Adipocyte (in vitro differentiated cells): ENCODE data around the gene VEGFA.

Source experiments
- DNase-seq: peaks from one replicate; pipeline ENCODE4 v3.0.0-alpha.2; 2015; ENCODE audit warnings: low read depth
- H3K27me3 ChIP-seq: replicated peaks from 2 replicates; pipeline ENCODE4 v1.7.0; 2013; ENCODE audit warnings: mild to moderate bottlenecking, low read length, moderate library complexity; ENCODE audit not compliant: control insufficient read depth, insufficient read depth
- H3K36me3 ChIP-seq: 2 replicates; pipeline ENCODE4 v1.7.0; 2013; ENCODE audit warnings: low read length, mild to moderate bottlenecking, moderate library complexity; ENCODE audit not compliant: control insufficient read depth, insufficient read depth, severe bottlenecking
- H3K4me1 ChIP-seq: 2 replicates; pipeline ENCODE4 v1.7.0; 2013; ENCODE audit warnings: mild to moderate bottlenecking, low read length, moderate library complexity; ENCODE audit not compliant: control insufficient read depth, insufficient read depth
- H3K4me3 ChIP-seq: 2 replicates; pipeline ENCODE4 v1.7.0; 2013; ENCODE audit warnings: mild to moderate bottlenecking, low read length, moderate library complexity
- H3K9ac ChIP-seq: 2 replicates; pipeline ENCODE4 v1.7.0; 2013; ENCODE audit warnings: mild to moderate bottlenecking, low read length, moderate library complexity
- H3K9me3 ChIP-seq: 2 replicates; pipeline ENCODE4 v1.7.0; 2013; ENCODE audit warnings: mild to moderate bottlenecking, low read length, moderate library complexity; ENCODE audit not compliant: control insufficient read depth

VEGFA gene

GRCh38 chr6:43803783-43804549, 34.0 kb downstream of the VEGFA start:
- no peaks in the 10 kb centered on the region for H3K9me3 ChIP-seq
- DNase-seq: peak; percentile 46
- no peaks in the 10 kb centered on the region for H3K27me3 ChIP-seq
- H3K9ac ChIP-seq: no peak overlapping the region
- H3K4me3 ChIP-seq: no peak overlapping the region
- H3K4me1 ChIP-seq: peaks cover 49% of the 10 kb centered on the region
- no peaks in the 10 kb centered on the region for H3K36me3 ChIP-seq

- Histone ChIP-seq H3K9ac (no peak overlapping the region), H3K27me3 (no peaks in the 10 kb centered on the region)
Observed at GRCh38 chr6:43804550-43805223, 34.7 kb downstream of the VEGFA start.

GRCh38 chr6:43805699-43806042, 35.7 kb downstream of the VEGFA start:
- no peak for DNase-seq
- H3K9me3 ChIP-seq: no peaks in the 10 kb centered on the region
- no peak overlapping the region for H3K4me3 ChIP-seq
- no peak overlapping the region for H3K9ac ChIP-seq
- no peaks in the 10 kb centered on the region for H3K36me3 ChIP-seq
- H3K27me3 ChIP-seq: no peaks in the 10 kb centered on the region
- H3K4me1 ChIP-seq: peaks cover 47% of the 10 kb centered on the region

More at GRCh38 chr6:43804550-43805223, 34.7 kb downstream of the VEGFA start:
- Histone ChIP-seq H3K4me1 (peaks cover 47% of the 10 kb centered on the region), H3K9me3 (no peaks in the 10 kb centered on the region), H3K36me3 (no peaks in the 10 kb centered on the region), H3K4me3 (no peak overlapping the region)
- DNase-seq: no peak

- no peak overlapping the region for H3K9ac ChIP-seq
- peak; percentile 64 for DNase-seq
- no peaks in the 10 kb centered on the region for H3K36me3 ChIP-seq
- H3K4me1 ChIP-seq: peaks cover 45% of the 10 kb centered on the region
- no peak overlapping the region for H3K4me3 ChIP-seq
- H3K27me3 ChIP-seq: no peaks in the 10 kb centered on the region
- no peaks in the 10 kb centered on the region for H3K9me3 ChIP-seq
Observed at GRCh38 chr6:43806043-43806757, 36.2 kb downstream of the VEGFA start.

GRCh38 chr6:43806758-43807227, 36.8 kb downstream of the VEGFA start:
- Histone ChIP-seq H3K9ac (no peak overlapping the region), H3K9me3 (no peaks in the 10 kb centered on the region), H3K4me1 (peaks cover 40% of the 10 kb centered on the region), H3K27me3 (no peaks in the 10 kb centered on the region), H3K36me3 (no peaks in the 10 kb centered on the region), H3K4me3 (no peak overlapping the region)
- no peak for DNase-seq

GRCh38 chr6:43807228-43808061, 37.4 kb downstream of the VEGFA start:
- Histone ChIP-seq H3K4me3 (no peak overlapping the region), H3K9ac (no peak overlapping the region), H3K27me3 (no peaks in the 10 kb centered on the region), H3K4me1 (peaks cover 33% of the 10 kb centered on the region), H3K9me3 (no peaks in the 10 kb centered on the region), H3K36me3 (no peaks in the 10 kb centered on the region)
- DNase-seq: peak; percentile 26

GRCh38 chr6:43808412-43808811, 38.4 kb downstream of the VEGFA start:
- Histone ChIP-seq H3K4me3 (no peak overlapping the region), H3K36me3 (no peaks in the 10 kb centered on the region), H3K4me1 (peaks cover 30% of the 10 kb centered on the region), H3K27me3 (no peaks in the 10 kb centered on the region), H3K9me3 (no peaks in the 10 kb centered on the region), H3K9ac (no peak overlapping the region)
- no peak for DNase-seq

GRCh38 chr6:43809417-43810305, 39.6 kb downstream of the VEGFA start:
- Histone ChIP-seq H3K4me1 (peaks cover 25% of the 10 kb centered on the region), H3K36me3 (no peaks in the 10 kb centered on the region), H3K9me3 (no peaks in the 10 kb centered on the region), H3K27me3 (no peaks in the 10 kb centered on the region), H3K9ac (no peak overlapping the region), H3K4me3 (no peak overlapping the region)
- no peak for DNase-seq

- Histone ChIP-seq H3K36me3 (no peaks in the 10 kb centered on the region), H3K9ac (no peak overlapping the region), H3K27me3 (no peaks in the 10 kb centered on the region), H3K4me3 (no peak overlapping the region), H3K9me3 (no peaks in the 10 kb centered on the region), H3K4me1 (peaks cover 25% of the 10 kb centered on the region)
- DNase-seq: no peak
Observed at GRCh38 chr6:43810965-43811732, 41.1 kb downstream of the VEGFA start.

- no peak overlapping the region for H3K4me3 ChIP-seq
- DNase-seq: no peak
- H3K27me3 ChIP-seq: no peaks in the 10 kb centered on the region
- no peaks in the 10 kb centered on the region for H3K36me3 ChIP-seq
- no peak overlapping the region for H3K9ac ChIP-seq
- no peaks in the 10 kb centered on the region for H3K9me3 ChIP-seq
- H3K4me1 ChIP-seq: peaks cover 23% of the 10 kb centered on the region
Observed at GRCh38 chr6:43811733-43812099, 41.7 kb downstream of the VEGFA start.
